Body of pancreas (tissue), 4 donors: Measurements from ENCODE around the gene COL23A1. TPM values are rescaled to one million over a fixed set of nuclear protein-coding genes. Genes with fewer than 3 reads are reported as not detected.
A peak's percentile ranks its signal among the peaks of the same experiment; 100 is the strongest.

Experiments used
- ATAC-seq: fragments of 150-250 bp; one replicate; pipeline ENCODE4 v1.9.1; 2016
- DNase-seq, 4 donors: peaks; one replicate each; pipeline ENCODE4 v3.0.0-alpha.2; 2019
- H3K27ac ChIP-seq, 4 donors: fragments of 200-600 bp; sonication (generic); 1 replicate in 3 of 4; 2 replicates in 1 of 4; pipeline versions ENCODE4 v1.5.1 to v1.6.1; 2016 to 2019; ENCODE audit warnings: mild to moderate bottlenecking in 1 of 4, mixed read lengths in 1 of 4, moderate library complexity in 1 of 4
- H3K27me3 ChIP-seq, 2 donors: fragments of 200-600 bp; sonication (generic); one replicate each; pipeline ENCODE4 v1.6.0; 2016; ENCODE audit warnings: mild to moderate bottlenecking in 1 of 2
- H3K36me3 ChIP-seq, 2 donors: fragments of 200-600 bp; sonication (generic); replicated peaks in 1 of 2; 2 replicates each; pipeline ENCODE4 v1.5.1; 2016; ENCODE audit warnings: low read depth in 2 of 2; ENCODE audit not compliant: insufficient read depth in 1 of 2
- H3K4me1 ChIP-seq: fragments of 200-600 bp; sonication (generic); one replicate; pipeline ENCODE4 v1.6.0; 2016
- H3K4me3 ChIP-seq, 2 donors: fragments of 200-600 bp; sonication (generic); 1 replicate in 1 of 2; 2 replicates in 1 of 2; pipeline ENCODE4 v1.5.1; 2016 to 2019
- H3K9me3 ChIP-seq, 3 donors: fragments of 200-600 bp; sonication (generic); 1 replicate in 2 of 3; 2 replicates in 1 of 3; pipeline ENCODE4 v1.5.1; 2016
- CTCF ChIP-seq, 7 experiments: fragments of 450-650 bp in 4 of 7; fragments of 200-600 bp in 3 of 7; sonication (generic) in 3 of 7; IDR thresholded peaks; one replicate each; pipeline ENCODE4 v1.5.1; 2016 to 2019; ENCODE audit warnings: antibody characterized with exemption in 7 of 7
- POLR2A ChIP-seq, 3 donors: fragments of 450-650 bp; IDR thresholded peaks; one replicate each; pipeline ENCODE4 v1.6.1; 2016; ENCODE audit warnings: antibody characterized with exemption in 3 of 3, mild to moderate bottlenecking in 2 of 3
- WGBS, 2 donors: methylation state at CpG; one replicate each; pipeline ENCODE4 v1.1.5; 2017; 5-methylcytosine and 5-hydroxymethylcytosine counted together
- intact Hi-C: fragments of 100-400 bp; cut with DNase I; formaldehyde crosslinking; loops from one replicate; pipeline ENCODE4 v1.15.1; 2023
- total RNA-seq, 2 donors: library from RNA; depleted of rRNA; stranded (reverse); fragments of >200 nt; gene quantifications; one replicate each; pipeline ENCODE4 v1.1.0, GENCODE V29; 2016

The COL23A1 gene
- total RNA-seq, 2 donors from 2014 or later: not detected

GRCh38 chr5:178463321-178464155 is 126.7 kb downstream of the COL23A1 start:
- ATAC-seq (no peak), DNase-seq (no peak)
- H3K27ac ChIP-seq: no peak overlapping the region

GRCh38 chr5:178462816-178463215 is 127.4 kb downstream of the COL23A1 start:
- TF ChIP-seq POLR2A (IDR thresholded peaks at IDR 0.05) (no peak), CTCF (IDR thresholded peaks at IDR 0.05) (no peak)
- no peaks in the 10 kb centered on the region for H3K9me3 ChIP-seq
- H3K27ac ChIP-seq: no peak overlapping the region
- H3K36me3 ChIP-seq: no peaks in the 10 kb centered on the region
- H3K27me3 ChIP-seq: no peaks in the 10 kb centered on the region
- DNase-seq (no peak), ATAC-seq (no peak)
- intact Hi-C loops: no loop called here
- WGBS, 2 donors: 85 to 86% methylated on average over 13 of the region's 13 CpGs
- no peaks in the 10 kb centered on the region for H3K4me1 ChIP-seq
- no peak overlapping the region for H3K4me3 ChIP-seq

More at GRCh38 chr5:178463321-178464155, 126.7 kb downstream of the COL23A1 start:
- 78 to 85% methylated on average over 26 to 30 of the region's 30 CpGs for WGBS, 2 donors
- no peak for TF ChIP-seq CTCF (IDR thresholded peaks at IDR 0.05)
- TF ChIP-seq POLR2A (IDR thresholded peaks at IDR 0.05): no peak
- H3K4me1 ChIP-seq: no peaks in the 10 kb centered on the region
- no peaks in the 10 kb centered on the region for H3K36me3 ChIP-seq
- no peaks in the 10 kb centered on the region for H3K27me3 ChIP-seq
- no peaks in the 10 kb centered on the region for H3K9me3 ChIP-seq
- no peak overlapping the region for H3K4me3 ChIP-seq
- intact Hi-C loops: no loop called here

GRCh38 chr5:178462076-178462475 is 128.1 kb downstream of the COL23A1 start:
- DNase-seq: no peak
- intact Hi-C loops: no loop called here
- no peaks in the 10 kb centered on the region for H3K4me1 ChIP-seq
- ATAC-seq: no peak
- no peaks in the 10 kb centered on the region for H3K36me3 ChIP-seq
- H3K4me3 ChIP-seq: no peak overlapping the region
- TF ChIP-seq POLR2A (IDR thresholded peaks at IDR 0.05) (no peak), CTCF (IDR thresholded peaks at IDR 0.05) (no peak)
- no peak overlapping the region for H3K27ac ChIP-seq
- H3K9me3 ChIP-seq: no peaks in the 10 kb centered on the region
- no peaks in the 10 kb centered on the region for H3K27me3 ChIP-seq

GRCh38 chr5:178461004-178461730 is 129.0 kb downstream of the COL23A1 start:
- intact Hi-C loops: no loop called here
- peak; percentile 65 to 79 (median 72) for DNase-seq
- H3K4me3 ChIP-seq: no peak overlapping the region
- no peaks in the 10 kb centered on the region for H3K36me3 ChIP-seq
- TF ChIP-seq CTCF (IDR thresholded peaks at IDR 0.05) (peak; percentile 49 to 78 (median 71)), POLR2A (IDR thresholded peaks at IDR 0.05) (no peak)
- H3K9me3 ChIP-seq: no peaks in the 10 kb centered on the region
- WGBS, 2 donors: 30 to 34% methylated on average over 8 to 12 of the region's 12 CpGs
- ATAC-seq: peak; percentile 76
- H3K4me1 ChIP-seq: no peaks in the 10 kb centered on the region
- H3K27me3 ChIP-seq: no peaks in the 10 kb centered on the region
- no peak overlapping the region for H3K27ac ChIP-seq
